Fibroblast of lung (primary cell): ENCODE results near the gene HNMT. TPM values are rescaled to one million over a fixed set of nuclear protein-coding genes. Genes with fewer than 3 reads are reported as not detected.

Experiments used
- DNase-seq, 2 donors: peaks; one replicate each; pipeline versions ENCODE4 v3.0.0 to v3.0.0-alpha.2; 2010; ENCODE audit warnings: low read depth in 2 of 2
- H2AFZ ChIP-seq: 2 replicates; pipeline ENCODE4 v1.5.1; 2012; ENCODE audit warnings: low read length, control low read depth, inconsistent platforms
- H3K27ac ChIP-seq: 2 replicates; pipeline ENCODE4 v1.5.1; 2011; ENCODE audit warnings: low read length, control low read depth; ENCODE audit not compliant: insufficient read depth
- H3K27me3 ChIP-seq: 2 replicates; pipeline ENCODE4 v1.5.1; 2011; ENCODE audit warnings: mild to moderate bottlenecking, low read length; ENCODE audit not compliant: control insufficient read depth, insufficient read depth
- H3K36me3 ChIP-seq: 2 replicates; pipeline ENCODE4 v1.5.1; 2011; ENCODE audit warnings: low read length; ENCODE audit not compliant: control insufficient read depth, insufficient read depth
- H3K4me1 ChIP-seq: 2 replicates; pipeline ENCODE4 v1.5.1; 2011; ENCODE audit warnings: low read length; ENCODE audit not compliant: control insufficient read depth, insufficient read depth; ENCODE audit errors: extremely low read depth
- H3K4me2 ChIP-seq: 2 replicates; pipeline ENCODE4 v1.5.1; 2011; ENCODE audit warnings: low read length, control low read depth; ENCODE audit not compliant: insufficient read depth; ENCODE audit errors: extremely low read depth
- H3K4me3 ChIP-seq, 4 experiments: fragments of 200-600 bp in 1 of 4; sonication (generic) in 1 of 4; replicated peaks in 1 of 4; 2 replicates each; pipeline ENCODE4 v1.5.1; 2011 to 2016; ENCODE audit warnings: low read length in 4 of 4, low read depth in 3 of 4, mild to moderate bottlenecking in 3 of 4, control low read depth in 2 of 4, inconsistent platforms in 1 of 4, mixed read lengths in 1 of 4; ENCODE audit not compliant: insufficient read depth in 1 of 4; ENCODE audit errors: control extremely low read depth in 1 of 4
- H3K79me2 ChIP-seq: 2 replicates; pipeline ENCODE4 v1.5.1; 2012; ENCODE audit warnings: mild to moderate bottlenecking, low read length, inconsistent platforms; ENCODE audit not compliant: control insufficient read depth, insufficient read depth
- H3K9ac ChIP-seq: 2 replicates; pipeline ENCODE4 v1.5.1; 2011; ENCODE audit warnings: mild to moderate bottlenecking, low read length, control low read depth; ENCODE audit not compliant: insufficient read depth
- H3K9me3 ChIP-seq: 2 replicates; pipeline ENCODE4 v1.5.1; 2012; ENCODE audit warnings: low read depth, low read length; ENCODE audit not compliant: control insufficient read depth, insufficient read depth
- H4K20me1 ChIP-seq: 2 replicates; pipeline ENCODE4 v1.5.1; 2011; ENCODE audit warnings: low read length; ENCODE audit not compliant: control insufficient read depth, insufficient read depth; ENCODE audit errors: extremely low read depth
- EZH2 ChIP-seq: IDR thresholded peaks from 2 replicates; pipeline ENCODE4 v1.5.1; 2012; ENCODE audit warnings: low read length, control low read depth, mild to moderate bottlenecking; ENCODE audit errors: missing control alignments
- polyA plus RNA-seq, 2 donors: library from polyadenylated mRNA; depleted of rRNA in 1 of 2; stranded (reverse) in 1 of 2; unstranded in 1 of 2; fragments of >200 nt; gene quantifications; 2 replicates each; pipeline ENCODE4 v1.2.1, GENCODE V29; 2011 to 2012; ENCODE audit warnings: missing spikeins in 1 of 2
- total RNA-seq: library from RNA; depleted of rRNA; stranded (reverse); fragments of >200 nt; gene quantifications from 2 replicates; pipeline ENCODE4 v1.2.1, GENCODE V29; 2014
- TF ChIP-seq, protein P1 (sequence below), 2 donors: IDR thresholded peaks in 1 of 2; conservative IDR thresholded peaks in 1 of 2; 1 replicate in 1 of 2; 2 replicates in 1 of 2; pipeline ENCODE4 v1.5.1; 2011 to 2012; ENCODE audit warnings: low read length in 2 of 2, control low read depth in 1 of 2, inconsistent platforms in 1 of 2, low read depth in 1 of 2, mild to moderate bottlenecking in 1 of 2

HNMT gene
- total and polyA plus RNA-seq, 2 donors (not counting 1 experiment from before 2014, with no cell fraction given), result 45.9 to 163 TPM

GRCh38 chr2:137928547-137929518, 35.4 kb upstream of the HNMT start:
- no peak overlapping the region for H2AFZ ChIP-seq
- DNase-seq, result peak in 1 of 2 donors; percentile 91

DNA sequence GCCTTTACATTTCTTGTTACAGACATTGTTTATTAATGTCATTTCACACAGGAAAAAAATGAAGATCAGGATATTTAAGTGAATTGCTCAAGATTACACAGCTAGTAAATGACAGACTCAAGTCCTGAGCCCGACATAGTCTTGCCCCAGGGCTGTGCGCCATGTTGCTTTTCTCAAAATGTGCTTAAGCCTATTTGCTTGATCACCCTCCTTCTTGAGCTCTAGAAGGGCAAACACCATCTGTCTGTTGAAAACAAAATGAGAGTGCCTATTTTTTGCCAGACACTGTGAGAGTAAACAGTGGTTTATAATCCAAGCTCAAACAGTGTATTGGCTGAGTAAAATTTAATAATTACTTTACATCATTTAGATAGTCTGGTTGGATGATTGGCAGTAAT, 34.8 kb upstream of the HNMT start:
- Histone ChIP-seq H3K4me3 (no peak overlapping the region), H3K36me3 (no peaks in the 10 kb centered on the region), H3K4me1 (peaks cover 4% of the 10 kb centered on the region), H3K27ac (no peak overlapping the region), H3K79me2 (no peaks in the 10 kb centered on the region), H3K9ac (no peak overlapping the region), H3K27me3 (no peaks in the 10 kb centered on the region), H4K20me1 (no peaks in the 10 kb centered on the region), H3K4me2 (no peak overlapping the region), H3K9me3 (no peaks in the 10 kb centered on the region), H2AFZ (no peak overlapping the region)
- no peak for TF ChIP-seq EZH2
- TF ChIP-seq, protein P1, sequence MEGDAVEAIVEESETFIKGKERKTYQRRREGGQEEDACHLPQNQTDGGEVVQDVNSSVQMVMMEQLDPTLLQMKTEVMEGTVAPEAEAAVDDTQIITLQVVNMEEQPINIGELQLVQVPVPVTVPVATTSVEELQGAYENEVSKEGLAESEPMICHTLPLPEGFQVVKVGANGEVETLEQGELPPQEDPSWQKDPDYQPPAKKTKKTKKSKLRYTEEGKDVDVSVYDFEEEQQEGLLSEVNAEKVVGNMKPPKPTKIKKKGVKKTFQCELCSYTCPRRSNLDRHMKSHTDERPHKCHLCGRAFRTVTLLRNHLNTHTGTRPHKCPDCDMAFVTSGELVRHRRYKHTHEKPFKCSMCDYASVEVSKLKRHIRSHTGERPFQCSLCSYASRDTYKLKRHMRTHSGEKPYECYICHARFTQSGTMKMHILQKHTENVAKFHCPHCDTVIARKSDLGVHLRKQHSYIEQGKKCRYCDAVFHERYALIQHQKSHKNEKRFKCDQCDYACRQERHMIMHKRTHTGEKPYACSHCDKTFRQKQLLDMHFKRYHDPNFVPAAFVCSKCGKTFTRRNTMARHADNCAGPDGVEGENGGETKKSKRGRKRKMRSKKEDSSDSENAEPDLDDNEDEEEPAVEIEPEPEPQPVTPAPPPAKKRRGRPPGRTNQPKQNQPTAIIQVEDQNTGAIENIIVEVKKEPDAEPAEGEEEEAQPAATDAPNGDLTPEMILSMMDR (conservative IDR thresholded peaks at IDR 0.05 in 1 of 2, IDR thresholded peaks at IDR 0.05 in 1 of 2; ENCODE audit: low read depth in 1 of 2, low read length in 2 of 2), result no peak
- DNase-seq, result no peak

More at GRCh38 chr2:137928547-137929518, 35.4 kb upstream of the HNMT start:
- Histone ChIP-seq H3K9me3 (no peaks in the 10 kb centered on the region), H3K79me2 (no peaks in the 10 kb centered on the region), H3K9ac (no peak overlapping the region), H3K27me3 (no peaks in the 10 kb centered on the region), H3K4me1 (peaks cover 4% of the 10 kb centered on the region), H3K4me2 (no peak overlapping the region), H3K36me3 (no peaks in the 10 kb centered on the region), H3K27ac (no peak overlapping the region), H4K20me1 (no peaks in the 10 kb centered on the region), H3K4me3 (no peak overlapping the region)
- TF ChIP-seq, protein P1 (conservative IDR thresholded peaks at IDR 0.05 in 1 of 2, IDR thresholded peaks at IDR 0.05 in 1 of 2; ENCODE audit: low read depth in 1 of 2, low read length in 2 of 2), result no peak
- no peak for TF ChIP-seq EZH2

DNA sequence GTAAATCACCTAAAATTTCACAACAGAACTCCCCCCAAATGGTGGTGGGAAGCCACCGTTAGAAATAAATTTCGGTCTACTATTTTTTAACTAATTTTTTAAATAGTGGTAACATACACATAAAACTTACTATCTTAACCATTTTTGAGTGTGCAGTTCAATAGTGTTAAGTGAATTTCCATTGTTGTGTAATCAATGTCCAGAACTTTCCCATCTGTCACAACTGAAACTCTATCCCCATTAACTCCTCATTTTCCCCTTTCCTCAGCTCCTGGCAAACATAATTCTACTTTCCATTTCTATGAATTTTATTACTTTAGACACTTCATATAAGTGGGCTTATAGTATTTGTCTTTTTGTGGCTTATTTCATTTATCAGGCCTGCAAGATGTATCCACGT, 34.1 kb upstream of the HNMT start:
- no peaks in the 10 kb centered on the region for H3K79me2 ChIP-seq
- no peaks in the 10 kb centered on the region for H3K36me3 ChIP-seq
- H3K4me2 ChIP-seq, result no peak overlapping the region
- no peak overlapping the region for H3K9ac ChIP-seq
- H3K27ac ChIP-seq, result no peak overlapping the region
- no peak overlapping the region for H2AFZ ChIP-seq
- H4K20me1 ChIP-seq, result no peaks in the 10 kb centered on the region
- H3K9me3 ChIP-seq, result no peaks in the 10 kb centered on the region
- H3K27me3 ChIP-seq, result no peaks in the 10 kb centered on the region
- peaks cover 4% of the 10 kb centered on the region for H3K4me1 ChIP-seq
- no peak for DNase-seq
- TF ChIP-seq EZH2, result no peak
- TF ChIP-seq, protein P1 (conservative IDR thresholded peaks at IDR 0.05 in 1 of 2, IDR thresholded peaks at IDR 0.05 in 1 of 2; ENCODE audit: low read depth in 1 of 2, low read length in 2 of 2), result no peak
- no peak overlapping the region for H3K4me3 ChIP-seq
